ENCODE data around the gene PAWR. TPM values are rescaled to one million over a fixed set of nuclear protein-coding genes. Genes with fewer than 3 reads are reported as not detected.

PAWR gene
- total and polyA plus RNA-seq, 10 of the 15 experiments (the other 5 are each of a cell fraction or from before 2014, with no cell fraction given), result 8.1 to 70.6 (median 24.2) TPM

DNA sequence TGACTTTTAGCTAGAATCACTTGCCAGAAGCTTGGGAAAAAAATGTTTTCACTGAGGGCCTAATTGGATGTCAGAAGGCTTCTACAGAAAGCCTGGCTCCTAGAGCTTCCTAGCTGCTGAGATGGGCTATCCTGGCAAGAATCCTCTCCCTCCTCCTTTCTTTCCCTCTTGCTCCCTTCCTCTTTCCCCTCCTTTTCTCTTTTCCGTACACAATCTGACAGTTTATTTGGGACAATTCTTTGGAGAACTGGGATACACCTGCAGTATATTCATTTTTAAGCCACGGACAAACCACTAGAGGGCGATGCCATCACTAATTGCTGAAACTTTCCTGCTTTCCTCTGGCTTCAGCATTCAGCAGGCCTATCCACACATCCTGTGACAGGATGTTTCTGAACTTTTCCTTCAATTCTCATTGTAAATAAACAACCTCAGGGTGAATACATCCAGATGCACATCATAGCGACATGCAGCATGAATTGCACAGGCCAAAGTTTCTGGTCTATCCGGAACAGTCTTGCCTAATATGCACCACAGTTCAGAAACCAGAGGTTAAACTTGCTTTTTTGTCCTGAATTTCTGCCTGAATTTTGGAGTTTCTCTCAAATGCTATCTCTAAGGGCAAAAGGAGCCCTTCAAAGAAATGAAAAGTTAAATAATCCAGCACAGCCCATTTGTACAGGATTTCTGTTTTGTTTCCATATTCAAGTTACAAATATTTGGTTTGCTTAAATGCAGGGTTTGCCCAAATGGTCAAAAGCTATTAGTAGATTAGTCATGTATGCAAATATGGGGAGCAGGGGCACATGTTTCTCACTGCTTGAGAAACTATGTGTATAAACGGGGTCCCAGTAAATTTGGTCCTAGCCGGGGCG, 142.8 kb downstream of the PAWR start:
- DNase-seq (ENCODE audit: low read depth, low spot score) (peak; percentile 9), FAIRE-seq (peak; percentile 13), ATAC-seq (peak; percentile 88)
- Histone ChIP-seq H3K27ac (ENCODE audit: control insufficient read depth, insufficient read depth) (no peak overlapping the region), H3K9me3 (replicated peaks; ENCODE audit: control insufficient read depth, insufficient read depth, low read length) (no peaks in the 10 kb centered on the region), H4K20me1 (ENCODE audit: control insufficient read depth, insufficient read depth) (no peaks in the 10 kb centered on the region), H3K9ac (ENCODE audit: control insufficient read depth, insufficient read depth, low read length) (no peak overlapping the region), H2AFZ (ENCODE audit: control insufficient read depth, low read depth, low read length) (no peak overlapping the region), H3K79me2 (ENCODE audit: control insufficient read depth, insufficient read depth, low read length) (no peaks in the 10 kb centered on the region), H3K4me2 (ENCODE audit: control insufficient read depth, insufficient read depth) (no peak overlapping the region), H3K4me3 (no peak overlapping the region), H3K4me1 (ENCODE audit: control insufficient read depth, insufficient read depth, low read length) (no peaks in the 10 kb centered on the region), H3K27me3 (replicated peaks in 1 of 2; ENCODE audit: control insufficient read depth in 2 of 2, insufficient read depth in 2 of 2, low read length in 1 of 2) (no peaks in the 10 kb centered on the region), H3K36me3 (ENCODE audit: control insufficient read depth in 2 of 2, insufficient read depth in 2 of 2, low read length in 1 of 2) (no peaks in the 10 kb centered on the region; a peak in 1 of 4 replicates)
- WGBS (ENCODE audit: insufficient coverage, insufficient replicate concordance, low lambda C conversion rate, missing lambda C conversion rate), result 37% methylated on average over 8 of the region's 8 CpGs
- ChIA-PET SMC1A (ENCODE audit: uncharacterized antibody, unreplicated experiment) (interaction anchor here (0.8 to 2.3 kb wide), 8 partner anchors 12 to 719 kb away, joined by 3 to 18 read pairs (median 6); no protein-coding TSS in a partner anchor), RAD21 (ENCODE audit: unreplicated experiment) (interaction anchor here (0.8 to 1.6 kb wide), 7 partner anchors 68 to 201 kb away, joined by 3 to 10 read pairs (median 3); partner anchors contain the start of gene PAWR), POLR2A (no interaction called here), CTCF (interaction anchor here (0.7 to 2.8 kb wide), 22 partner anchors 9 to 722 kb away, joined by 3 to 25 read pairs (median 5); partner anchors contain the start of gene PAWR)
- in situ Hi-C loops (cut with MboI), result no loop called here
- intact Hi-C loops (cut with micrococcal nuclease; ENCODE audit: unreplicated experiment), result loop anchor here (2.0 to 5.0 kb wide), 3 partner anchors 141 to 724 kb away; no protein-coding TSS in a partner anchor
- no TSS peak for BruUV-seq (replicated peaks)
- peak; percentile 76 for TF ChIP-seq SMC3 (IDR thresholded peaks at IDR 0.05; ENCODE audit: borderline replicate concordance, low read length)
- TF ChIP-seq IKZF2 (IDR thresholded peaks at IDR 0.05), result 0 out of 4 replicates have a peak, but pooled peaks have one; percentile 24 to 34
- no peak for TF ChIP-seq E2F8 (IDR thresholded peaks at IDR 0.05; ENCODE audit: low read depth, partially characterized antibody)
- TF ChIP-seq, protein P1, sequence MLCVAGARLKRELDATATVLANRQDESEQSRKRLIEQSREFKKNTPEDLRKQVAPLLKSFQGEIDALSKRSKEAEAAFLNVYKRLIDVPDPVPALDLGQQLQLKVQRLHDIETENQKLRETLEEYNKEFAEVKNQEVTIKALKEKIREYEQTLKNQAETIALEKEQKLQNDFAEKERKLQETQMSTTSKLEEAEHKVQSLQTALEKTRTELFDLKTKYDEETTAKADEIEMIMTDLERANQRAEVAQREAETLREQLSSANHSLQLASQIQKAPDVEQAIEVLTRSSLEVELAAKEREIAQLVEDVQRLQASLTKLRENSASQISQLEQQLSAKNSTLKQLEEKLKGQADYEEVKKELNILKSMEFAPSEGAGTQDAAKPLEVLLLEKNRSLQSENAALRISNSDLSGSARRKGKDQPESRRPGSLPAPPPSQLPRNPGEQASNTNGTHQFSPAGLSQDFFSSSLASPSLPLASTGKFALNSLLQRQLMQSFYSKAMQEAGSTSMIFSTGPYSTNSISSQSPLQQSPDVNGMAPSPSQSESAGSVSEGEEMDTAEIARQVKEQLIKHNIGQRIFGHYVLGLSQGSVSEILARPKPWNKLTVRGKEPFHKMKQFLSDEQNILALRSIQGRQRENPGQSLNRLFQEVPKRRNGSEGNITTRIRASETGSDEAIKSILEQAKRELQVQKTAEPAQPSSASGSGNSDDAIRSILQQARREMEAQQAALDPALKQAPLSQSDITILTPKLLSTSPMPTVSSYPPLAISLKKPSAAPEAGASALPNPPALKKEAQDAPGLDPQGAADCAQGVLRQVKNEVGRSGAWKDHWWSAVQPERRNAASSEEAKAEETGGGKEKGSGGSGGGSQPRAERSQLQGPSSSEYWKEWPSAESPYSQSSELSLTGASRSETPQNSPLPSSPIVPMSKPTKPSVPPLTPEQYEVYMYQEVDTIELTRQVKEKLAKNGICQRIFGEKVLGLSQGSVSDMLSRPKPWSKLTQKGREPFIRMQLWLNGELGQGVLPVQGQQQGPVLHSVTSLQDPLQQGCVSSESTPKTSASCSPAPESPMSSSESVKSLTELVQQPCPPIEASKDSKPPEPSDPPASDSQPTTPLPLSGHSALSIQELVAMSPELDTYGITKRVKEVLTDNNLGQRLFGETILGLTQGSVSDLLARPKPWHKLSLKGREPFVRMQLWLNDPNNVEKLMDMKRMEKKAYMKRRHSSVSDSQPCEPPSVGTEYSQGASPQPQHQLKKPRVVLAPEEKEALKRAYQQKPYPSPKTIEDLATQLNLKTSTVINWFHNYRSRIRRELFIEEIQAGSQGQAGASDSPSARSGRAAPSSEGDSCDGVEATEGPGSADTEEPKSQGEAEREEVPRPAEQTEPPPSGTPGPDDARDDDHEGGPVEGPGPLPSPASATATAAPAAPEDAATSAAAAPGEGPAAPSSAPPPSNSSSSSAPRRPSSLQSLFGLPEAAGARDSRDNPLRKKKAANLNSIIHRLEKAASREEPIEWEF (IDR thresholded peaks at IDR 0.05; ENCODE audit: insufficient replicate concordance, low read depth, low read length), result no peak
- TF ChIP-seq FOXM1 (IDR thresholded peaks at IDR 0.05; ENCODE audit: low read depth, low read length), result no peak
- TF ChIP-seq FOXK2 (IDR thresholded peaks at IDR 0.05), result no peak
- TF ChIP-seq RAD21 (IDR thresholded peaks at IDR 0.05; ENCODE audit: insufficient read depth, low read depth, low read length), result peak; percentile 74
- TF ChIP-seq, protein P2, sequence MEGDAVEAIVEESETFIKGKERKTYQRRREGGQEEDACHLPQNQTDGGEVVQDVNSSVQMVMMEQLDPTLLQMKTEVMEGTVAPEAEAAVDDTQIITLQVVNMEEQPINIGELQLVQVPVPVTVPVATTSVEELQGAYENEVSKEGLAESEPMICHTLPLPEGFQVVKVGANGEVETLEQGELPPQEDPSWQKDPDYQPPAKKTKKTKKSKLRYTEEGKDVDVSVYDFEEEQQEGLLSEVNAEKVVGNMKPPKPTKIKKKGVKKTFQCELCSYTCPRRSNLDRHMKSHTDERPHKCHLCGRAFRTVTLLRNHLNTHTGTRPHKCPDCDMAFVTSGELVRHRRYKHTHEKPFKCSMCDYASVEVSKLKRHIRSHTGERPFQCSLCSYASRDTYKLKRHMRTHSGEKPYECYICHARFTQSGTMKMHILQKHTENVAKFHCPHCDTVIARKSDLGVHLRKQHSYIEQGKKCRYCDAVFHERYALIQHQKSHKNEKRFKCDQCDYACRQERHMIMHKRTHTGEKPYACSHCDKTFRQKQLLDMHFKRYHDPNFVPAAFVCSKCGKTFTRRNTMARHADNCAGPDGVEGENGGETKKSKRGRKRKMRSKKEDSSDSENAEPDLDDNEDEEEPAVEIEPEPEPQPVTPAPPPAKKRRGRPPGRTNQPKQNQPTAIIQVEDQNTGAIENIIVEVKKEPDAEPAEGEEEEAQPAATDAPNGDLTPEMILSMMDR (IDR thresholded peaks at IDR 0.05 in 2 of 3, conservative IDR thresholded peaks at IDR 0.05 in 1 of 3; ENCODE audit: control insufficient read depth in 2 of 3, extremely low read depth in 1 of 3, insufficient read depth in 1 of 3, low read depth in 3 of 3, low read length in 3 of 3), result peak; percentile 69 to 74 (median 71)
- no peak for TF ChIP-seq BRCA1 (IDR thresholded peaks at IDR 0.05; ENCODE audit: low read depth, low read length)
